ENCODE results near the gene COL26A1.

Gene COL26A1

DNA sequence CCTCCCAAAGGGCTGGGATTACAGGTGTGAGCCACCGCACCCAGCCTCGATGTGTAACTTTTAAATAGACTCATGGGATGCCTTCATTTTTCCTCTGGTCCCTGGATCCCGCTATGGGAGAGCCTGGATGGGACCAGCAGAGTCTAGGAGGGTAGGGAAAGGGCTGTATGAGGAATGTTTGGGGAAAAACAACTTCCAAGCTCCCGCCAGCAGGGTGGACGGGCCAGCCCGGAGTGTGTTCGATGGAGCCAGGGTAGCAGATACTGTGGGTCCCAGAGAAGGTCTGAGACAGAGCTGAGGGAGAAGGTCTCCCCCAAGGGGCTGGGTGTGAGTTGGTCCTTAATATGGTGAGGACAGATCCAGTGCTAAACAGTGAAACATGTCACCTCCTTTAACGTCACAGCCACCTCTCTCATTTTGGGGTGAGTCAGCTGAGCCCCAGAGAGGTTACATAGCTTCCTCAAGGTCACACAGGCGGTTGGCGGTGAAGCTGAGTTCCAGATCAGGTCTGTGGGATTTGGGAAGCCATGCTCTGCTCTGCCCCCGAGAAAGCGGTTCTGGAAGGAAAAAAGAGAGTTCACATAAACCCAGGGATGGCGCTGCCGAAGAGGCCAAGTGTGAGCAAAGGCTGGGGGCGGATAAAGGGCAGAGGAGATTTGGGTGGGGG is 200.0 kb downstream of the COL26A1 start:
- TF ChIP-seq, protein P1, sequence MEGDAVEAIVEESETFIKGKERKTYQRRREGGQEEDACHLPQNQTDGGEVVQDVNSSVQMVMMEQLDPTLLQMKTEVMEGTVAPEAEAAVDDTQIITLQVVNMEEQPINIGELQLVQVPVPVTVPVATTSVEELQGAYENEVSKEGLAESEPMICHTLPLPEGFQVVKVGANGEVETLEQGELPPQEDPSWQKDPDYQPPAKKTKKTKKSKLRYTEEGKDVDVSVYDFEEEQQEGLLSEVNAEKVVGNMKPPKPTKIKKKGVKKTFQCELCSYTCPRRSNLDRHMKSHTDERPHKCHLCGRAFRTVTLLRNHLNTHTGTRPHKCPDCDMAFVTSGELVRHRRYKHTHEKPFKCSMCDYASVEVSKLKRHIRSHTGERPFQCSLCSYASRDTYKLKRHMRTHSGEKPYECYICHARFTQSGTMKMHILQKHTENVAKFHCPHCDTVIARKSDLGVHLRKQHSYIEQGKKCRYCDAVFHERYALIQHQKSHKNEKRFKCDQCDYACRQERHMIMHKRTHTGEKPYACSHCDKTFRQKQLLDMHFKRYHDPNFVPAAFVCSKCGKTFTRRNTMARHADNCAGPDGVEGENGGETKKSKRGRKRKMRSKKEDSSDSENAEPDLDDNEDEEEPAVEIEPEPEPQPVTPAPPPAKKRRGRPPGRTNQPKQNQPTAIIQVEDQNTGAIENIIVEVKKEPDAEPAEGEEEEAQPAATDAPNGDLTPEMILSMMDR (IDR thresholded peaks at IDR 0.05; ENCODE audit: insufficient read depth, low read length), result no peak
- TF ChIP-seq POLR2AphosphoS5 (IDR thresholded peaks at IDR 0.05; ENCODE audit: low read depth) (no peak), GABPA (IDR thresholded peaks at IDR 0.05; ENCODE audit: low read depth) (no peak), SPI1 (IDR thresholded peaks at IDR 0.05; ENCODE audit: borderline replicate concordance, low read depth) (no peak)
- TF ChIP-seq, protein P2, sequence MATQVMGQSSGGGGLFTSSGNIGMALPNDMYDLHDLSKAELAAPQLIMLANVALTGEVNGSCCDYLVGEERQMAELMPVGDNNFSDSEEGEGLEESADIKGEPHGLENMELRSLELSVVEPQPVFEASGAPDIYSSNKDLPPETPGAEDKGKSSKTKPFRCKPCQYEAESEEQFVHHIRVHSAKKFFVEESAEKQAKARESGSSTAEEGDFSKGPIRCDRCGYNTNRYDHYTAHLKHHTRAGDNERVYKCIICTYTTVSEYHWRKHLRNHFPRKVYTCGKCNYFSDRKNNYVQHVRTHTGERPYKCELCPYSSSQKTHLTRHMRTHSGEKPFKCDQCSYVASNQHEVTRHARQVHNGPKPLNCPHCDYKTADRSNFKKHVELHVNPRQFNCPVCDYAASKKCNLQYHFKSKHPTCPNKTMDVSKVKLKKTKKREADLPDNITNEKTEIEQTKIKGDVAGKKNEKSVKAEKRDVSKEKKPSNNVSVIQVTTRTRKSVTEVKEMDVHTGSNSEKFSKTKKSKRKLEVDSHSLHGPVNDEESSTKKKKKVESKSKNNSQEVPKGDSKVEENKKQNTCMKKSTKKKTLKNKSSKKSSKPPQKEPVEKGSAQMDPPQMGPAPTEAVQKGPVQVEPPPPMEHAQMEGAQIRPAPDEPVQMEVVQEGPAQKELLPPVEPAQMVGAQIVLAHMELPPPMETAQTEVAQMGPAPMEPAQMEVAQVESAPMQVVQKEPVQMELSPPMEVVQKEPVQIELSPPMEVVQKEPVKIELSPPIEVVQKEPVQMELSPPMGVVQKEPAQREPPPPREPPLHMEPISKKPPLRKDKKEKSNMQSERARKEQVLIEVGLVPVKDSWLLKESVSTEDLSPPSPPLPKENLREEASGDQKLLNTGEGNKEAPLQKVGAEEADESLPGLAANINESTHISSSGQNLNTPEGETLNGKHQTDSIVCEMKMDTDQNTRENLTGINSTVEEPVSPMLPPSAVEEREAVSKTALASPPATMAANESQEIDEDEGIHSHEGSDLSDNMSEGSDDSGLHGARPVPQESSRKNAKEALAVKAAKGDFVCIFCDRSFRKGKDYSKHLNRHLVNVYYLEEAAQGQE (IDR thresholded peaks at IDR 0.05; ENCODE audit: insufficient replicate concordance, low read depth), result no peak
- DNase-seq (ENCODE audit: low read depth in 1 of 2, low spot score in 1 of 2), result no peak
- no peak overlapping the region for H3K27ac ChIP-seq (replicated peaks)
- no peak overlapping the region for H3K4me3 ChIP-seq (replicated peaks; ENCODE audit: insufficient read depth, low read length)
- no peaks in the 10 kb centered on the region for H3K27me3 ChIP-seq (ENCODE audit: insufficient read depth, poor library complexity, severe bottlenecking)

DNA sequence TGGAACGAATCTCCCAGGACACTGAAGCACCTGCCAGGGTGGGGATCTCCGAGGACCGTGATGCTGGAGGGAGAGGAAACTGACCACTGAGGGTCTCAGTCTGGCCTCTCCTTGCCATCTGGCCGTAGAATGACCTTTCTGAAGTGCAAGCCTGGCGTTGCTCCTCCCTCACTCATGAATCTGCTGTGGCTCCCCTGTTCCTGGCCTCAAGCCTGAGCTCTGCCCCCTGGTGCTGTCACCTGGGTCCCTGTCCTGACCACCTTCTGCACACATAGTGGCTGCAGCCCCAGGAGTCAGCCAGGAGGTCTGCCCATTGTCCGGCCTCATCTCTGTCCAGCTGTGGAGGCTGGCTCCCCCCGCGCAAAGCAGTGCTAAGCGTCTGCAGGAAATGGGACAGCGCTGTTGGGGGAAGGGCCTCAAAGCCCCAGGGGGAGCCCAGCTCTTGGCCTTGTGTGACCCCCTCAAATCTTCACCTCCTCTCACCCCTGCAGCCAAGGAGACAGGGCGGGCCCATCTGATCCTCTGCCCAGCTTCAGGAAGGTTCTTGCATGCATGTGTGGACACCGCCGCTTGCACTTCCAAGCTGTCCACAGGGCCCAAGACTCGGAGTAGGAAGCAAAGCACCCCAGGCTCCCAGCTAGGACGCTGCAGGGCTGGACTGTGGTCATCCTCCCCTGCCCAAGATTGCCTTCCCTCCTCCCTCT is 200.7 kb downstream of the COL26A1 start:
- Histone ChIP-seq H3K4me3 (replicated peaks; ENCODE audit: insufficient read depth, low read length) (no peak overlapping the region), H3K27ac (replicated peaks) (no peak overlapping the region), H3K27me3 (ENCODE audit: insufficient read depth, poor library complexity, severe bottlenecking) (no peaks in the 10 kb centered on the region)
- TF ChIP-seq POLR2AphosphoS5 (IDR thresholded peaks at IDR 0.05; ENCODE audit: low read depth), result no peak
- TF ChIP-seq, protein P2 (IDR thresholded peaks at IDR 0.05; ENCODE audit: insufficient replicate concordance, low read depth), result no peak
- TF ChIP-seq GABPA (IDR thresholded peaks at IDR 0.05; ENCODE audit: low read depth), result no peak
- no peak for TF ChIP-seq SPI1 (IDR thresholded peaks at IDR 0.05; ENCODE audit: borderline replicate concordance, low read depth)
- TF ChIP-seq, protein P1 (IDR thresholded peaks at IDR 0.05; ENCODE audit: insufficient read depth, low read length), result no peak
- DNase-seq (ENCODE audit: low read depth in 1 of 2, low spot score in 1 of 2), result no peak

DNA sequence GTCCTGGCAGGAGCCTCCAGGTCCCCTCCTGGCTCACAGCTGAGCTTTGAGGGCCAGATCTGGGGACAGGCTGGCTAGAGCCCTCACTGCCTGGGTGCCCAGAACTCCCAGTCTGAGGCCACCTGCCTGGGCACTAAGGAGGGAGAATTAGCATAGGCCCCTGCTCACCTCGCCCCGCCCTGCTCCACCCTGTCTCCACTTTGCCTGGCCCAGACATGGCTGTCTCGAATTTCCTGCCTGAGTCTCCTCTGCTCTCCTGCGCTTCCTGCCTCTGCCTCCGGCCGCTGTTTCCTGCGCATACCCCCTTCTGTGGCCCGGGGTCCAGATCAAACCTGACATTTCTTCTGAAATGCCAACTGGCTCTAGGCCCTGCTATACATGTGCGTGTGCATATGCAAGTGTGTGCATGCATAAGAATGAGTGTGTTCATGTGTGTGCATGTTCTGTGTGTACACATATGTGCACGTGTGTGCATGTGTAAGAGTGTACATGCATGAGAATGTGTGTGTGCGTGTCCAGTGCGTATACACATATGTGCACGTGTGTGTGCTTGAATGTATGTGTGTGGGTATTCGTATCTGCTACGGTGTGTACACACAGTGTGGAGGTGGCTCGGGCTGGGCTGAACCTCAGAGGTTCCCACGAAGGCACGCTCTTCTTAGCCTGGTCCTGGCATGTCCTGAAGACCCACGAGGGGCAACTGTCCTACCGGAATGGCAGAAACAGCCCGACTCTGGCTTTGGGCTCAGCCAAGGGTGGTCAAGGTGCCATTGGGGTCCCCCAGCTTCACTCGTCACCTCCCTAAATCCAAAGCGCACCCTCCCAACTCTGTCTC is 201.5 kb downstream of the COL26A1 start:
- Histone ChIP-seq H3K27ac (replicated peaks) (no peak overlapping the region), H3K4me3 (replicated peaks; ENCODE audit: insufficient read depth, low read length) (no peak overlapping the region), H3K27me3 (ENCODE audit: insufficient read depth, poor library complexity, severe bottlenecking) (no peaks in the 10 kb centered on the region)
- TF ChIP-seq, protein P2 (IDR thresholded peaks at IDR 0.05; ENCODE audit: insufficient replicate concordance, low read depth), result no peak
- TF ChIP-seq, protein P1 (IDR thresholded peaks at IDR 0.05; ENCODE audit: insufficient read depth, low read length), result no peak
- no peak for TF ChIP-seq POLR2AphosphoS5 (IDR thresholded peaks at IDR 0.05; ENCODE audit: low read depth)
- TF ChIP-seq GABPA (IDR thresholded peaks at IDR 0.05; ENCODE audit: low read depth), result no peak
- no peak for TF ChIP-seq SPI1 (IDR thresholded peaks at IDR 0.05; ENCODE audit: borderline replicate concordance, low read depth)
- DNase-seq (ENCODE audit: low read depth in 1 of 2, low spot score in 1 of 2), result no peak
